GM12892 (cell line): ENCODE data around the gene ERBB4.
"Not testable (repeated sequence)": the region's sequence is repeated elsewhere in the genome, so short reads cannot be mapped to it uniquely, and the experiment has no call there.

Source experiments
- DNase-seq: peaks from one replicate; pipeline ENCODE4 v3.0.0; 2011; ENCODE audit not compliant: insufficient read length
- FAIRE-seq: peaks from 2 replicates; lab custom pipeline; 2011; peaks lifted over from hg19 to GRCh38; lab: Jason Lieb, UNC
- POLR2A ChIP-seq: IDR thresholded peaks from 2 replicates; pipeline ENCODE4 v1.6.1; 2011; ENCODE audit warnings: low read depth, low read length, control low read depth
- POLR2AphosphoS5 ChIP-seq: IDR thresholded peaks from 2 replicates; pipeline ENCODE4 v1.6.1; 2011; ENCODE audit warnings: low read depth, low read length, control low read depth
- TAF1 ChIP-seq: IDR thresholded peaks from 2 replicates; pipeline ENCODE4 v1.6.1; 2011; ENCODE audit warnings: low read depth, mild to moderate bottlenecking, control low read depth, low read length, borderline replicate concordance

Gene ERBB4

GRCh38 chr2:212223696-212224095 is 314.9 kb downstream of the ERBB4 start:
- DNase-seq, result no peak
- FAIRE-seq, result no peak
- TF ChIP-seq POLR2A (no peak), TAF1 (no peak)

- DNase-seq, result no peak
- no peak for TF ChIP-seq POLR2A
- no peak for TF ChIP-seq POLR2AphosphoS5
- TF ChIP-seq TAF1, result no peak
- FAIRE-seq, result no peak
These were observed 325.4 kb downstream of the ERBB4 start for GRCh38 chr2:212213191-212213590.

- FAIRE-seq, result no peak
- DNase-seq, result no peak
- TF ChIP-seq POLR2A (no peak), POLR2AphosphoS5 (no peak), TAF1 (no peak)
These were observed 330.1 kb downstream of the ERBB4 start for GRCh38 chr2:212208467-212208866.

- no peak for TF ChIP-seq POLR2A
- TF ChIP-seq POLR2AphosphoS5, result no peak
- no peak for TF ChIP-seq TAF1
- no peak for DNase-seq
- FAIRE-seq, result no peak
These were observed 340.8 kb downstream of the ERBB4 start for GRCh38 chr2:212197776-212198175.

- DNase-seq, result no peak
- TF ChIP-seq POLR2AphosphoS5, result no peak
- no peak for TF ChIP-seq TAF1
- no peak for TF ChIP-seq POLR2A
- no peak for FAIRE-seq
These were observed 343.0 kb downstream of the ERBB4 start for GRCh38 chr2:212195626-212196025.

- no peak for TF ChIP-seq POLR2A
- no peak for TF ChIP-seq TAF1
- no peak for TF ChIP-seq POLR2AphosphoS5
- FAIRE-seq, result no peak
- no peak for DNase-seq
These were observed 344.2 kb downstream of the ERBB4 start for GRCh38 chr2:212194396-212194795.

GRCh38 chr2:212193803-212194202 is 344.8 kb downstream of the ERBB4 start:
- TF ChIP-seq POLR2A, result no peak
- no peak for TF ChIP-seq TAF1
- no peak for TF ChIP-seq POLR2AphosphoS5
- DNase-seq, result no peak
- FAIRE-seq, result no peak

GRCh38 chr2:212193056-212193455 is 345.5 kb downstream of the ERBB4 start:
- TF ChIP-seq TAF1, result no peak
- TF ChIP-seq POLR2A, result no peak
- TF ChIP-seq POLR2AphosphoS5, result no peak
- FAIRE-seq, result no peak
- DNase-seq, result no peak

- FAIRE-seq, DNase-seq: not testable (repeated sequence)
These were observed 347.2 kb downstream of the ERBB4 start for GRCh38 chr2:212191438-212191837.

GRCh38 chr2:212186166-212186565 is 352.4 kb downstream of the ERBB4 start:
- TF ChIP-seq POLR2AphosphoS5 (no peak), TAF1 (no peak), POLR2A (no peak)
- DNase-seq (no peak), FAIRE-seq (no peak)

- DNase-seq, result no peak
- FAIRE-seq, result no peak
- TF ChIP-seq POLR2A (no peak), TAF1 (no peak), POLR2AphosphoS5 (no peak)
These were observed 357.0 kb downstream of the ERBB4 start for GRCh38 chr2:212181646-212182045.

- TF ChIP-seq TAF1 (no peak), POLR2AphosphoS5 (no peak), POLR2A (no peak)
- FAIRE-seq (no peak), DNase-seq (no peak)
These were observed 358.1 kb downstream of the ERBB4 start for GRCh38 chr2:212180408-212181083.

- no peak for TF ChIP-seq POLR2AphosphoS5
- TF ChIP-seq POLR2A, result no peak
- no peak for TF ChIP-seq TAF1
- no peak for DNase-seq
- no peak for FAIRE-seq
These were observed 360.9 kb downstream of the ERBB4 start for GRCh38 chr2:212177724-212178123.
